ENCODE data around the gene HOXD1. TPM values are rescaled to one million over a fixed set of nuclear protein-coding genes. Genes with fewer than 3 reads are reported as not detected.

The HOXD1 gene
- total and polyA plus RNA-seq, 2 of the 4 experiments (the other 2 are of a cell fraction), result not detected

GRCh38 chr2:176178038-176178756 is 10.3 kb upstream of the HOXD1 start:
- no peaks in the 10 kb centered on the region for H3K4me1 ChIP-seq (ENCODE audit: control insufficient read depth, insufficient read depth, low read length)
- H4K5ac ChIP-seq (ENCODE audit: low read depth, low read length), result no peak overlapping the region
- no peak overlapping the region for H3K9ac ChIP-seq (ENCODE audit: low read depth, low read length)
- TF ChIP-seq CEBPB (IDR thresholded peaks at IDR 0.05; ENCODE audit: low read depth, low read length), result no peak
- WGBS, 2 experiments (ENCODE audit: extremely low coverage in 2 of 2, insufficient read length in 1 of 2), result 1% methylated on average over 28 of the region's 68 CpGs; no CpG with 5 or more reads in 1 of the 2 experiments
- H3K9me3 ChIP-seq (ENCODE audit: control insufficient read depth, insufficient read depth, low read length), result 0 out of 2 replicates have a peak, but pooled peaks cover 2% of the 10 kb centered on the region
- H4K20me1 ChIP-seq (ENCODE audit: insufficient read depth, low read length), result no peaks in the 10 kb centered on the region
- BruUV-seq (replicated peaks), result no TSS peak
- no peak overlapping the region for H3K56ac ChIP-seq (ENCODE audit: extremely low read depth, insufficient read depth, low read length)
- ATAC-seq (ENCODE audit: low read depth), result no peak
- peaks cover 70% of the 10 kb centered on the region for H3K27me3 ChIP-seq (ENCODE audit: control insufficient read depth, insufficient read depth, low read length)
- H3K9me1 ChIP-seq (ENCODE audit: insufficient read depth, low read length), result no peaks in the 10 kb centered on the region
- H2BK5ac ChIP-seq (ENCODE audit: low read depth, low read length, poor library complexity, severe bottlenecking), result no peak overlapping the region
- H3K27ac ChIP-seq (ENCODE audit: insufficient read depth, low read length), result no peak overlapping the region
- H2AK9ac ChIP-seq (replicated peaks; ENCODE audit: low read depth, low read length, poor library complexity), result no peak overlapping the region
- no peak overlapping the region for H4K91ac ChIP-seq (ENCODE audit: insufficient read depth, low read depth, low read length)
- H3K14ac ChIP-seq (replicated peaks; ENCODE audit: low read depth, low read length), result no peak overlapping the region
- no peak overlapping the region for H3K4ac ChIP-seq (ENCODE audit: low read depth, low read length)
- H2AFZ ChIP-seq (replicated peaks; ENCODE audit: low read length, poor library complexity), result peak overlapping the region; percentile 39
- in situ Hi-C loops (cut with MboI; ENCODE audit: low sequenced_read_pairs), result no loop called here
- POLR2A ChIA-PET (ENCODE audit: unreplicated experiment), result no interaction called here
- H3K18ac ChIP-seq (ENCODE audit: low read depth, low read length), result no peak overlapping the region
- H3K4me3 ChIP-seq (ENCODE audit: insufficient read depth, low read depth, low read length), result no peak overlapping the region
- H3K36me3 ChIP-seq (ENCODE audit: control insufficient read depth, insufficient read depth, low read length), result no peaks in the 10 kb centered on the region
- CTCF ChIA-PET, result no interaction called here
- no peak overlapping the region for H3K4me2 ChIP-seq (ENCODE audit: low read depth, low read length)
- H4K8ac ChIP-seq (ENCODE audit: low read depth in 2 of 2, low read length in 2 of 2), result no peak overlapping the region
- intact Hi-C loops (cut with micrococcal nuclease), result no loop called here
- no peak for DNase-seq
- H3K23ac ChIP-seq (ENCODE audit: low read depth, low read length), result no peak overlapping the region
- H3K79me1 ChIP-seq (ENCODE audit: low read depth in 1 of 2, low read length in 2 of 2), result no peaks in the 10 kb centered on the region
- dilution Hi-C loops (cut with HindIII; ENCODE audit: low sequenced_read_pairs, unreplicated experiment), result no loop called here
- no peak overlapping the region for H2BK20ac ChIP-seq (ENCODE audit: low read depth, low read length)
- no peak overlapping the region for H2AK5ac ChIP-seq (ENCODE audit: low read depth, low read length)
- no peak overlapping the region for H2BK15ac ChIP-seq (ENCODE audit: low read depth, low read length)
- H2BK120ac ChIP-seq (ENCODE audit: low read depth, low read length), result no peak overlapping the region

Data from IMR-90 (cell line).